Stimulated activated CD8-positive, alpha-beta memory T cell treated with anti-CD3 and anti-CD28 coated beads, Interleukin-15, amount 100 ng/mL, for 1 hour (primary cell): ENCODE measurements around the gene EPM2AIP1.
"Not testable (repeated sequence)": the region's sequence is repeated elsewhere in the genome, so short reads cannot be mapped to it uniquely, and the experiment has no call there.

Experiments used
- DNase-seq: peaks from one replicate; pipeline ENCODE4 v3.0.0-alpha.2; 2020; ENCODE audit warnings: low read depth

Gene EPM2AIP1

GRCh38 chr3:36954452-36955134 lies 38.3 kb downstream of the EPM2AIP1 start:
- no peak for DNase-seq

DNA sequence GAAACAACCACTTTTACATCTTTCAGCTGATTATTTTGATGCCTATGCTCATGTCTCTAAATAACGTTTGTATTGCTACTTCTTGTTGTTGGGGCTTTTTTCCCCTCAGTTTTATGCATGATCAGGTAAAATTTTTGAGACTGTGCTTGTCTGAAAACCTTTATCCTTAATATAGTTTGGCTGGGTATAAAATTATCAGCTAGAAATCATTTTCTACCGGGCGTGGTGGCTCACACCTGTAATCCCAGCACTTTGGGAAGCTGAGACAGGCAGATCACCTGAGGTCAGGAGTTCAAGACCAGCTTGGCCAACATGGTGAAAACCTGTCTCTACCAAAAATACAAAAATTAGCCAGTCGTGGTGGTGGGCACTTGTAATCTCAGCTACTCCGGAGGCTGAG lies 45.1 kb downstream of the EPM2AIP1 start:
- not testable (repeated sequence) for DNase-seq

GRCh38 chr3:36945333-36945980 lies 47.5 kb downstream of the EPM2AIP1 start:
- DNase-seq = no peak

DNA sequence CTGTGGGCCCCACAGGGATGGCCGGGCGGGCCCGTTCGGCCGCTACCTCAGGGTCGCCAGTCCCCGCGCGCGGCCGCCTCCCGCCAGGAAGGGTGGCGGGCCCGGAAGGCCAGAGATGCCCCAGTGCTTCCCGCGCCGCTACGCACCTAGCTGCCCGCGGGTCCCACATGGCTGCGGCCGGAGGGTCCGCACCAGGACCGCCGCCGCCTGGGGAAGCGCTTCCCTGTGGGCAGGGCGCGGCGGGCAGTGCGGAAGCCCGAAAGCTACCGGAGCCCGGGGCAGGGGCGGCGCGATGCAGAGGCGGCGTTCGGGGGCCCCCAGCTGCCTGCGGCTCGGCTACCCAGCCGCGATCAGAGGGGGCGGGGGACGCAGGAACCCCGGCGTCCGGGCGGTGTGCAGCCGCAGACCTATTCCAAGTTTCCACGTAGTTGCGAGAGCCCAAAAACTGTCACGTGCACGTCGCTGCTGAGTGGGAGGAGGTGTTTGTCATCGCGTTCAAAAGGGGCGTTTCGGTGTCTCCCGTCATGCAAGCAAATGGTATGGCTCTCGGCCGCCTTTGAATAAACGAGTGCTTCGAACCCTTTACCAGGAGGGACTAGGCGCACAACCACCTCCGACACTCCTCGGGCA lies 48.2 kb downstream of the EPM2AIP1 start, which contains the start of gene TRANK1:
Gene TRANK1 (minus strand): TSS at position 414 of the 630 bp plus-strand sequence. CDS start 245 bp downstream, at position 169.
- DNase-seq = peak; percentile 62

- DNase-seq = no peak
These were observed 48.8 kb downstream of the EPM2AIP1 start for GRCh38 chr3:36944012-36944640.

DNA sequence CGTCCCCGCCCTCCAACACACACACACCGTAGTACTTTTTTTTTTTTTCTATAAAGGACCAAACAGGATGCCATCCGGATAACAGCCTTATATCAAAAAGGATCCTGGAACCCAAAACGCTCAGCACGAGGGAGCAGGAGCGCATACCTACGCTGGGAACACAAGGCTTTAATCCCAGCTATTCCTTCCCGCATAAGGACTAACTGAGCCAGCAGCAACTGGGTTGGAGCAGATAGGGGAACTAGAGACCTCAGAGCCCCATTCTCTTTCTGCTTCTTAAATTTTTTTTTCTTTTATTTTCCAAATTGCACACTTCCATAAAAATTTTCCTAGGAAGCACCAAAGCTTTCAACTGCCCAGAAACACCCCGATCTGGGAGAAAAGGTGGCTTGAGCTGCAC lies 49.3 kb downstream of the EPM2AIP1 start:
- DNase-seq = no peak

DNA sequence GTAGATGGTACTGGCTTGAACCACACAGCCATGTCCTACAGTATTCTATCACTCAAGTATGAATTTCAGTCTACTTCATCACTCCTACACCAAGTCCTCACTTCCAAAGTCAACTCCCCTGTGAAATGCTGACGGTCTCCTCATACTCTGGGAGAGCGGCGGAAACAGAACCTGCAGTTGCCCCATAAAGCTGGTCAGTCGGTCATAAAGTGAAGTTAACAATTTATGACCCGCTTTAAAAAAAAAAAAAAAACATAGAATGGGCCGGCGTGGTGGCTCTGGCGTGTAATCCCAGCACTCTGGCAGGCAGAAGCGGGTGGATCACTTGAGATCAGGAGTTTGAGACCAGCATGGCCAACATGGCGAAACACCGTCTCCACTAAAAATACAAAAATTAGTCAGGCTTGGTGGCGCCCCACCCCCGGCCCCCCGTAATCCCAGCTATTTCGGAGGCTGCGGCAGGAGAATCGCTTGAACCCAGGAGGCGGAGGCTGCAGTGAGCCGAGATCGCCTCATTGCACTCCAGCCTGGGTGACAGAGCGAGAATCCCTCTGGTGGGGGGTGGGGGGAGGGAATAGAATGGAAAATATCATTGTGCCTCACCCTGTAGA lies 50.2 kb downstream of the EPM2AIP1 start:
- DNase-seq = no peak

GRCh38 chr3:36941658-36942057 lies 51.3 kb downstream of the EPM2AIP1 start:
- DNase-seq = no peak

DNA sequence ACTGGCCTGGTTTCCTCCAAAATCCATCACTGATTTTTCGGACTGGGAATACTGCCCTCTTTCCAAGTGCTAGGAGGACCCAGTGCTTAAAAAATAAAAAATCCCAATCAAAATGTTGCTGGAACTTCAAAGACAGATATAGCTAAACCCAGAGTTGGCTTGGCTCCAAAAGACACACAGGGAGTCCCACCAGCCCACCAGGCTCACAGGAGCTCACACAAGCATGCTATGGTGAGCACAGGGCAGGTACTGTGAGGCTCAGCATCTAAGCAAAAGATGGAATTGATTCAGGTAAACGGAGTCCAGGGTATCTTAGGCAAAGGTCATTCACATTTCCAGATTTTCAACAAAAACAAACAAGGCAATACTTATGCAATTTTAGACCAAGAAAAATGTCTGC lies 51.8 kb downstream of the EPM2AIP1 start:
- no peak for DNase-seq

- no peak for DNase-seq
These were observed 55.4 kb downstream of the EPM2AIP1 start for GRCh38 chr3:36937492-36937891.
